A673 (cell line): ENCODE measurements around the gene NAT10.

Experiments
- EZH2 ChIP-seq: fragments of 200-600 bp; sonication (generic); IDR thresholded peaks from 2 replicates; pipeline ENCODE4 v1.6.1; 2017; ENCODE audit warnings: borderline replicate concordance, low read depth, mild to moderate bottlenecking, mixed read lengths, antibody characterized with exemption, low read length; ENCODE audit not compliant: poor library complexity, severe bottlenecking
- TF ChIP-seq, protein P1 (sequence below): fragments of 300-800, 200-600 bp; sonication (generic); conservative IDR thresholded peaks from 2 replicates; pipeline ENCODE4 v1.5.1; 2017; ENCODE audit warnings: low read depth, mild to moderate bottlenecking, antibody characterized with exemption, low read length, moderate library complexity, mixed read lengths

DNA sequence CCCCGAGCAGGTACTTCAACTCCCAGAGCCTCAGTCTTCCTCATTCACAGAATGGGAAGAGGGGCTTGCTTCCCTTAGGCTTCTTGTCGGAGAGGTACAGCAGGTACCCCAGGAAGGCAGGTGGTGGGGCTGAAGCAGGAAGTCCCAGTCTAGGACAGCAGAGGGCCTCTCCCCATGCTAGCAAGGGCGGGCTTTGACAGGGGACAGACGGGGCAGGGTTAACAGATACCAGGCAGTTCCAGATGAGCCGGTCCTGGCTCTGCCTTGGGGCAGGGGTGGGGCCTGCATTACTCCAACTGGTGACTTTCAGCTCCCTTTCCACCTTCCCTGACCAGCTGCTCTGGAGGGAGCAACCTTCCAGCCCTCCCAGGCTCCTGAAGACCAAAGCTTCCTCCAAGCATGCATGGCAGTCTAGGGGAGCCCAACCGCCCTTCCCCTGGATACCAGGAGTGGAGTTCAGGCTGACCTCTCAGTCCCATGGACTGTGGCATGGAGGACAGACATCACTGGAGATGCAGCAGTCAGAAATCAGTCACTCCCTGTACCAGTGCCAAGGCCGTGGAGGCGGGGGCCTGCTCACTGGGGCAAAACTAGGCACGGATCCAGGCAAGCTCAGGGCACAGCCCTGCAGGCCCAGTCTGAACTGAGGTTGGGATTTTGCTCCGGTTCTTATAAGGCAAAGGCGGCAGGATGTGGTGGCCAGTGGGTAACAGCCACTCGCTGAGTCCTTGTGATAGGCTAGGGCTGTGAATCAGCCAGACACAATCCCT is 60.5 kb downstream of the NAT10 start:
- TF ChIP-seq, protein P1, sequence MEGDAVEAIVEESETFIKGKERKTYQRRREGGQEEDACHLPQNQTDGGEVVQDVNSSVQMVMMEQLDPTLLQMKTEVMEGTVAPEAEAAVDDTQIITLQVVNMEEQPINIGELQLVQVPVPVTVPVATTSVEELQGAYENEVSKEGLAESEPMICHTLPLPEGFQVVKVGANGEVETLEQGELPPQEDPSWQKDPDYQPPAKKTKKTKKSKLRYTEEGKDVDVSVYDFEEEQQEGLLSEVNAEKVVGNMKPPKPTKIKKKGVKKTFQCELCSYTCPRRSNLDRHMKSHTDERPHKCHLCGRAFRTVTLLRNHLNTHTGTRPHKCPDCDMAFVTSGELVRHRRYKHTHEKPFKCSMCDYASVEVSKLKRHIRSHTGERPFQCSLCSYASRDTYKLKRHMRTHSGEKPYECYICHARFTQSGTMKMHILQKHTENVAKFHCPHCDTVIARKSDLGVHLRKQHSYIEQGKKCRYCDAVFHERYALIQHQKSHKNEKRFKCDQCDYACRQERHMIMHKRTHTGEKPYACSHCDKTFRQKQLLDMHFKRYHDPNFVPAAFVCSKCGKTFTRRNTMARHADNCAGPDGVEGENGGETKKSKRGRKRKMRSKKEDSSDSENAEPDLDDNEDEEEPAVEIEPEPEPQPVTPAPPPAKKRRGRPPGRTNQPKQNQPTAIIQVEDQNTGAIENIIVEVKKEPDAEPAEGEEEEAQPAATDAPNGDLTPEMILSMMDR = peak; percentile 37; the same call in 1 of the 2 replicates
- no peak for TF ChIP-seq EZH2
